PC-3 (cell line): ENCODE measurements around the gene GFOD1. TPM values are rescaled to one million over a fixed set of nuclear protein-coding genes. Genes with fewer than 3 reads are reported as not detected.

Source experiments
- ATAC-seq: fragments of 200-7000 bp; cut with Tn5 transposase; 2 replicates; pipeline ENCODE4 v1.9.1; 2020; ENCODE audit warnings: mild to moderate bottlenecking, moderate library complexity
- BruUV-seq: library from RNA; stranded (reverse); fragments of 400-500 nt; replicated peaks from 2 replicates; lab custom pipeline; 2021; lab: Mats Ljungman, UMichigan
- CTCF ChIA-PET: fragments of 300-600 bp; sonication (Branson Sonifier 250); formaldehyde crosslinking; loops from one replicate; lab custom pipeline; 2022; ENCODE audit warnings: antibody characterized with exemption; lab: Charles Lee
- POLR2A ChIA-PET: fragments of 300-600 bp; sonication (Branson Sonifier 250); formaldehyde crosslinking; loops from one replicate; lab custom pipeline; 2022; ENCODE audit warnings: antibody characterized with exemption; ENCODE audit not compliant: unreplicated experiment; lab: Charles Lee
- DNase-seq: peaks from one replicate; pipeline ENCODE4 v3.0.0-alpha.2; 2015
- H2AFZ ChIP-seq: fragments of 300-600 bp; sonication (generic); 2 replicates; pipeline ENCODE4 v1.6.0; 2016; ENCODE audit warnings: antibody characterized with exemption, low read length
- H3F3A ChIP-seq: fragments of 300-600 bp; sonication (generic); one replicate; pipeline ENCODE4 v1.6.0; 2017; ENCODE audit warnings: antibody characterized with exemption, low read length, control low read depth, mild to moderate bottlenecking; ENCODE audit not compliant: unreplicated experiment
- H3K27ac ChIP-seq: fragments of 300-600 bp; sonication (generic); 2 replicates; pipeline ENCODE4 v1.5.1; 2016; ENCODE audit warnings: mild to moderate bottlenecking, low read length
- H3K27me3 ChIP-seq: fragments of 300-600 bp; sonication (generic); 2 replicates; pipeline ENCODE4 v1.6.1; 2016; ENCODE audit warnings: low read length, mixed read lengths
- H3K36me3 ChIP-seq: fragments of 300-600 bp; sonication (generic); 2 replicates; pipeline ENCODE4 v1.6.1; 2016; ENCODE audit warnings: low read depth, mixed run types, low read length, mixed read lengths
- H3K4me1 ChIP-seq: fragments of 300-600 bp; sonication (generic); 2 replicates; pipeline ENCODE4 v1.5.1; 2016; ENCODE audit warnings: low read length; ENCODE audit not compliant: insufficient read depth
- H3K4me2 ChIP-seq: fragments of 300-600 bp; sonication (generic); 2 replicates; pipeline ENCODE4 v1.6.0; 2016; ENCODE audit warnings: low read length
- H3K4me3 ChIP-seq: fragments of 300-600 bp; sonication (generic); 2 replicates; pipeline ENCODE4 v1.5.1; 2016; ENCODE audit warnings: mild to moderate bottlenecking, low read length, mixed read lengths
- H3K79me2 ChIP-seq: fragments of 300-600 bp; sonication (generic); 2 replicates; pipeline ENCODE4 v1.6.1; 2017; ENCODE audit warnings: low read length, mixed read lengths
- H3K9ac ChIP-seq: fragments of 300-600 bp; sonication (generic); 2 replicates; pipeline ENCODE4 v1.6.0; 2016; ENCODE audit warnings: mild to moderate bottlenecking, low read length
- H3K9me2 ChIP-seq: fragments of 300-600 bp; sonication (generic); replicated peaks from 2 replicates; pipeline ENCODE4 v1.6.1; 2016; ENCODE audit warnings: mixed run types, low read length, mixed read lengths
- H3K9me3 ChIP-seq: fragments of 300-600 bp; sonication (generic); 2 replicates; pipeline ENCODE4 v1.6.1; 2016; ENCODE audit warnings: low read length, mixed read lengths
- H4K20me1 ChIP-seq: fragments of 300-600 bp; sonication (generic); 2 replicates; pipeline ENCODE4 v1.6.1; 2016; ENCODE audit warnings: low read length, mixed read lengths
- CTCF ChIP-seq: fragments of 300-600 bp; sonication (generic); conservative IDR thresholded peaks from 2 replicates; pipeline ENCODE4 v1.5.1; 2017; ENCODE audit warnings: antibody characterized with exemption, low read depth, mild to moderate bottlenecking, low read length
- EZH2 ChIP-seq: fragments of 300-600 bp; sonication (generic); IDR thresholded peaks from one replicate; pipeline ENCODE4 v1.6.1; 2017; ENCODE audit warnings: antibody characterized with exemption, mild to moderate bottlenecking, low read length; ENCODE audit not compliant: unreplicated experiment
- EZH2phosphoT487 ChIP-seq: fragments of 300-600 bp; sonication (generic); IDR thresholded peaks from 2 replicates; pipeline ENCODE4 v1.6.1; 2018; ENCODE audit warnings: mild to moderate bottlenecking, antibody characterized with exemption, low read length, borderline replicate concordance
- intact Hi-C: fragments of 100-400 bp; cut with micrococcal nuclease; formaldehyde crosslinking; loops from 2 replicates; pipeline ENCODE4 v1.9.0; 2023
- total RNA-seq: library from RNA; depleted of rRNA; stranded (reverse); fragments of >200 nt; gene quantifications from 2 replicates; pipeline ENCODE4 v1.2.3, GENCODE V29; 2014

GFOD1 gene
- total RNA-seq, 1 experiment from 2014 or later: 16.0 TPM

- POLR2A ChIA-PET: no interaction called here
- ATAC-seq: no peak
- peak; percentile 22 for DNase-seq
- H3F3A ChIP-seq: peaks cover 7% of the 10 kb centered on the region
- H3K79me2 ChIP-seq: peaks cover 40% of the 10 kb centered on the region
- no peaks in the 10 kb centered on the region for H3K36me3 ChIP-seq
- H2AFZ ChIP-seq: no peak overlapping the region
- BruUV-seq: no TSS peak
- H3K27me3 ChIP-seq: no peaks in the 10 kb centered on the region
- H3K9me2 ChIP-seq: no peaks in the 10 kb centered on the region
- CTCF ChIA-PET: no interaction called here
- H3K4me2 ChIP-seq: no peak overlapping the region
- H3K27ac ChIP-seq: no peak overlapping the region
- no peaks in the 10 kb centered on the region for H4K20me1 ChIP-seq
- H3K9me3 ChIP-seq: no peaks in the 10 kb centered on the region
- H3K4me3 ChIP-seq: no peak overlapping the region
- intact Hi-C loops: no loop called here
- no peak overlapping the region for H3K9ac ChIP-seq
- TF ChIP-seq EZH2 (no peak), EZH2phosphoT487 (no peak)
- H3K4me1 ChIP-seq: peaks cover 33% of the 10 kb centered on the region
Measured at GRCh38 chr6:13457577-13457976, 29.8 kb downstream of the GFOD1 start.

DNA sequence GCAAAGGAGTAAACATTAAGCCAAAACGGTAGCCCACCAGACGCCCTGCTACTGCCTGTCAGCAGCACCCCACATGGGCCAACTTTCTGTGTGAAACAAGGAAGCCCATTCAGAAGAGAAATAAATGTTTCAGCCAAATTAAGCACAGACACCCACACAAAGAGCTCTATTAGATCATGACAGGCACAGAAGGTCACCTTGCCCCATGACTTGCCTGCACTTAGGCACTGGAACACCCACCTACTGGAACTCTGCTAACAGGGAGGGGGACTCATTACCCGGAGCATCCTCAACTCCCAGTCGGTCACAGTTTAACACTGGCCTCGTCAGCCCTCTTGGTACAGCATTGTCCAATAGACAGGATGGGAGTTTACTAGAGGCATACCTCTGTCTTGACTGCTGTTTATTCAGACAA lies 31.8 kb downstream of the GFOD1 start:
- Histone ChIP-seq H3K9ac (no peak overlapping the region), H3K79me2 (peaks cover 36% of the 10 kb centered on the region), H3K4me1 (peaks cover 35% of the 10 kb centered on the region), H3K27ac (no peak overlapping the region), H3K36me3 (no peaks in the 10 kb centered on the region), H3K4me3 (no peak overlapping the region), H3F3A (peaks cover 7% of the 10 kb centered on the region), H3K9me2 (no peaks in the 10 kb centered on the region), H3K9me3 (no peaks in the 10 kb centered on the region), H3K27me3 (no peaks in the 10 kb centered on the region), H4K20me1 (no peaks in the 10 kb centered on the region), H2AFZ (no peak overlapping the region), H3K4me2 (no peak overlapping the region)
- ATAC-seq (no peak), DNase-seq (no peak)
- CTCF ChIA-PET: no interaction called here
- TF ChIP-seq CTCF: no peak
- no TSS peak for BruUV-seq
- POLR2A ChIA-PET: no interaction called here
- intact Hi-C loops: no loop called here

DNA sequence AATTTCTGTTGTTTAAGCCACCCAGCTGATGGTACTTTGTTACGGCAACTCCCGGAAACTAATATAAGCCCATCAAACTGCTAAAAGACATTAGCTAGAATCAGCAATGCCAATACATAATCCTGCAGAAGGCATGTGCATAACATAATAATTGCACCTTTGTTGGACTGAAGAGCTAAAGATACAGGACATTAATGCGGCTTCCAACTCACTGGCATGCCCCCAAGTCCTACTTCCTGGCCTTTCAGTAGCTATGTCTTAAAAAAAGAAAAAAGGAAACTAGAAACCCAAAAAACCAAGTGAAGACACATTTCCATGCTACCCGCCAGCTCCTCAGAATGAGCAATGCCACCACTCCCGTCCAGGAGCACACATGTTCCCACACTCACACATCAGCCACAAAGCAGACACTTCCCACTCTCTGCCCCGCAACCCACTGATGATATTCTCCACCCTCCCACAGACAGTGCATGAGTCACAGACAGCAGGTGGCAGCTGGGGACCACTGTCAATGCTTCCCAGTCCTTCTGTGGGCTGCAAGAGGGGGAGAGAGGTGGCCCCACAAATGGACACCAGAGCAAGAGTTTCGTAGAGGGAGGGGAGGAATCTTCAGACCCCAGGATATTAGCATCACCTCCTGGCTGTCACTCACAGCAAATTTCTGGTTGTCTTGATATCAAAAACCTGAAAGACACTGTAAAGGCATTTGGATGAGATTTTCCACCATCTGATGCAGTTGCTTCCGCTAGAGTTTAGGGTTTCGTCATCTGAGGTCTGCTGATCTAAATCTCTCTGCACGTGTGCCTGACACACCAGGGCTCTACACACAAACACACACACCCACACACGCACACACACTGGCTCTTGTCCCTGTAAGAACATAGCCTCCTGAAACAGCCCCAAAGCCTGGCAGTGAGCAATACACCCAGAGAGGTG lies 32.8 kb downstream of the GFOD1 start:
- Histone ChIP-seq H3K27ac (peak overlapping the region; percentile 84), H4K20me1 (no peaks in the 10 kb centered on the region), H3K27me3 (no peaks in the 10 kb centered on the region), H3F3A (peaks cover 7% of the 10 kb centered on the region), H3K4me2 (peak overlapping the region; percentile 41), H3K9me3 (no peaks in the 10 kb centered on the region), H3K79me2 (peaks cover 36% of the 10 kb centered on the region), H3K36me3 (no peaks in the 10 kb centered on the region), H2AFZ (no peak overlapping the region), H3K9me2 (no peaks in the 10 kb centered on the region), H3K4me1 (peaks cover 35% of the 10 kb centered on the region), H3K4me3 (no peak overlapping the region), H3K9ac (no peak overlapping the region)
- TF ChIP-seq EZH2 (no peak), CTCF (peak; percentile 30; the same call in 1 of the 2 replicates), EZH2phosphoT487 (no peak)
- CTCF ChIA-PET: interaction anchor here (0.6 kb wide), 1 partner anchor 71 kb away, joined by 3 read pairs; no protein-coding TSS in a partner anchor
- TSS peak; percentile 99 for BruUV-seq
- ATAC-seq (peak; percentile 44), DNase-seq (peak; percentile 57)
- intact Hi-C loops: loop anchor here (1.0 kb wide), 1 partner anchor 84 kb away; no protein-coding TSS in a partner anchor
- POLR2A ChIA-PET: interaction anchor here (0.5 to 0.6 kb wide), 3 partner anchors 97 to 469 kb away, joined by 3 read pairs; partner anchors contain the start of gene TBC1D7
